ENCODE data around the gene GIGYF1.

DNA sequence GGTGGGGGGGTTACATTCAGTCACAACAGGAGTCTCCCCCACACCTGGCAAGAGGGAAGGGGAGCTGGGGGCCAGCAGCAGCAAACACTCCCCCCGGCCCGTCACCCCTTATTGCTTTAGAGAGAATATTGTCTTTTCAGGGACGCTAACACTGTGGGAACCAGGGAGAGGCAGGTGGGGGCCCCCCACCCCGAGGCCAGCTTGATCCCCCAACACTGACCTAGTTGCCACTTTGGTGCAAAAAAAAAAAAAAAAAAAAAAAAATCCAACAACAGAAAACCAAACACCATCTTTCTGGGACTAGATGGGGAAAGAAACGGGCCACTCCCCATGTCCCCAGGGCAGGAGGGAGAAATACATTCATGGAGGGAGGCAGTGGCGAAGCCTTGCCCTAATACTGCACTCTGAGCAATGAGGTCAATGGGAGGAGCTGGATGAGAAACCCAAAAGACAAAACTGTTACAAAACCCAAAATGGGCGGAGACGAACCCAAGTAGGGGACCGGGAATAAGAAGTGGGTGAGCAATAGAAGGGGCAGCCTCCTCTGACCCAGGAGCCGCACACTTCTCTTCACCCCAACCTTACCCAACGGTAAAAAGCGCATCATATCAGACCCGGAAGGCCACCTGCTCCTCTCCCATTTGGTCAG is 14.0 kb downstream of the GIGYF1 start:
- TF ChIP-seq, protein P1, sequence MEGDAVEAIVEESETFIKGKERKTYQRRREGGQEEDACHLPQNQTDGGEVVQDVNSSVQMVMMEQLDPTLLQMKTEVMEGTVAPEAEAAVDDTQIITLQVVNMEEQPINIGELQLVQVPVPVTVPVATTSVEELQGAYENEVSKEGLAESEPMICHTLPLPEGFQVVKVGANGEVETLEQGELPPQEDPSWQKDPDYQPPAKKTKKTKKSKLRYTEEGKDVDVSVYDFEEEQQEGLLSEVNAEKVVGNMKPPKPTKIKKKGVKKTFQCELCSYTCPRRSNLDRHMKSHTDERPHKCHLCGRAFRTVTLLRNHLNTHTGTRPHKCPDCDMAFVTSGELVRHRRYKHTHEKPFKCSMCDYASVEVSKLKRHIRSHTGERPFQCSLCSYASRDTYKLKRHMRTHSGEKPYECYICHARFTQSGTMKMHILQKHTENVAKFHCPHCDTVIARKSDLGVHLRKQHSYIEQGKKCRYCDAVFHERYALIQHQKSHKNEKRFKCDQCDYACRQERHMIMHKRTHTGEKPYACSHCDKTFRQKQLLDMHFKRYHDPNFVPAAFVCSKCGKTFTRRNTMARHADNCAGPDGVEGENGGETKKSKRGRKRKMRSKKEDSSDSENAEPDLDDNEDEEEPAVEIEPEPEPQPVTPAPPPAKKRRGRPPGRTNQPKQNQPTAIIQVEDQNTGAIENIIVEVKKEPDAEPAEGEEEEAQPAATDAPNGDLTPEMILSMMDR (IDR thresholded peaks at IDR 0.05 in 4 of 5, conservative IDR thresholded peaks at IDR 0.05 in 1 of 5), result no peak
- no peak for TF ChIP-seq POLR2A (IDR thresholded peaks at IDR 0.05)
